Fibroblast of lung (primary cell): ENCODE data around the gene MLST8. TPM values are rescaled to one million over a fixed set of nuclear protein-coding genes. Genes with fewer than 3 reads are reported as not detected.

Experiments used
- DNase-seq, 2 donors: peaks; one replicate each; pipeline versions ENCODE4 v3.0.0 to v3.0.0-alpha.2; 2010; ENCODE audit warnings: low read depth in 2 of 2
- H2AFZ ChIP-seq: 2 replicates; pipeline ENCODE4 v1.5.1; 2012; ENCODE audit warnings: low read length, control low read depth, inconsistent platforms
- H3K27ac ChIP-seq: 2 replicates; pipeline ENCODE4 v1.5.1; 2011; ENCODE audit warnings: low read length, control low read depth; ENCODE audit not compliant: insufficient read depth
- H3K27me3 ChIP-seq: 2 replicates; pipeline ENCODE4 v1.5.1; 2011; ENCODE audit warnings: mild to moderate bottlenecking, low read length; ENCODE audit not compliant: control insufficient read depth, insufficient read depth
- H3K36me3 ChIP-seq: 2 replicates; pipeline ENCODE4 v1.5.1; 2011; ENCODE audit warnings: low read length; ENCODE audit not compliant: control insufficient read depth, insufficient read depth
- H3K4me1 ChIP-seq: 2 replicates; pipeline ENCODE4 v1.5.1; 2011; ENCODE audit warnings: low read length; ENCODE audit not compliant: control insufficient read depth, insufficient read depth; ENCODE audit errors: extremely low read depth
- H3K4me2 ChIP-seq: 2 replicates; pipeline ENCODE4 v1.5.1; 2011; ENCODE audit warnings: low read length, control low read depth; ENCODE audit not compliant: insufficient read depth; ENCODE audit errors: extremely low read depth
- H3K4me3 ChIP-seq, 4 experiments: fragments of 200-600 bp in 1 of 4; sonication (generic) in 1 of 4; replicated peaks in 1 of 4; 2 replicates each; pipeline ENCODE4 v1.5.1; 2011 to 2016; ENCODE audit warnings: low read length in 4 of 4, low read depth in 3 of 4, mild to moderate bottlenecking in 3 of 4, control low read depth in 2 of 4, inconsistent platforms in 1 of 4, mixed read lengths in 1 of 4; ENCODE audit not compliant: insufficient read depth in 1 of 4; ENCODE audit errors: control extremely low read depth in 1 of 4
- H3K79me2 ChIP-seq: 2 replicates; pipeline ENCODE4 v1.5.1; 2012; ENCODE audit warnings: mild to moderate bottlenecking, low read length, inconsistent platforms; ENCODE audit not compliant: control insufficient read depth, insufficient read depth
- H3K9ac ChIP-seq: 2 replicates; pipeline ENCODE4 v1.5.1; 2011; ENCODE audit warnings: mild to moderate bottlenecking, low read length, control low read depth; ENCODE audit not compliant: insufficient read depth
- H3K9me3 ChIP-seq: 2 replicates; pipeline ENCODE4 v1.5.1; 2012; ENCODE audit warnings: low read depth, low read length; ENCODE audit not compliant: control insufficient read depth, insufficient read depth
- H4K20me1 ChIP-seq: 2 replicates; pipeline ENCODE4 v1.5.1; 2011; ENCODE audit warnings: low read length; ENCODE audit not compliant: control insufficient read depth, insufficient read depth; ENCODE audit errors: extremely low read depth
- CTCF ChIP-seq, 2 donors: IDR thresholded peaks in 1 of 2; conservative IDR thresholded peaks in 1 of 2; 1 replicate in 1 of 2; 2 replicates in 1 of 2; pipeline ENCODE4 v1.5.1; 2011 to 2012; ENCODE audit warnings: low read length in 2 of 2, control low read depth in 1 of 2, inconsistent platforms in 1 of 2, low read depth in 1 of 2, mild to moderate bottlenecking in 1 of 2
- EZH2 ChIP-seq: IDR thresholded peaks from 2 replicates; pipeline ENCODE4 v1.5.1; 2012; ENCODE audit warnings: low read length, control low read depth, mild to moderate bottlenecking; ENCODE audit errors: missing control alignments
- polyA plus RNA-seq, 2 donors: library from polyadenylated mRNA; depleted of rRNA in 1 of 2; stranded (reverse) in 1 of 2; unstranded in 1 of 2; fragments of >200 nt; gene quantifications; 2 replicates each; pipeline ENCODE4 v1.2.1, GENCODE V29; 2011 to 2012; ENCODE audit warnings: missing spikeins in 1 of 2
- total RNA-seq: library from RNA; depleted of rRNA; stranded (reverse); fragments of >200 nt; gene quantifications from 2 replicates; pipeline ENCODE4 v1.2.1, GENCODE V29; 2014

MLST8 gene
- total and polyA plus RNA-seq, 2 donors (not counting 1 experiment from before 2014, with no cell fraction given) = 16.8 to 30.9 TPM

- peaks cover 23% of the 10 kb centered on the region for H3K36me3 ChIP-seq
- H3K79me2 ChIP-seq = peaks cover 18% of the 10 kb centered on the region
- no peak for DNase-seq
Measured at GRCh38 chr16:2252806-2253148, 47.5 kb downstream of the MLST8 start.

GRCh38 chr16:2253293-2253692 is 48.0 kb downstream of the MLST8 start:
- Histone ChIP-seq H3K9ac (no peak overlapping the region), H3K36me3 (peaks cover 24% of the 10 kb centered on the region)

More at GRCh38 chr16:2252806-2253148, 47.5 kb downstream of the MLST8 start:
- peaks cover 7% of the 10 kb centered on the region for H3K4me1 ChIP-seq
- TF ChIP-seq CTCF (conservative IDR thresholded peaks at IDR 0.05 in 1 of 2, IDR thresholded peaks at IDR 0.05 in 1 of 2; ENCODE audit: low read depth in 1 of 2, low read length in 2 of 2) = no peak
- TF ChIP-seq EZH2 = no peak
- no peak overlapping the region for H3K4me3 ChIP-seq
- H3K4me2 ChIP-seq = no peak overlapping the region
- H3K9ac ChIP-seq = no peak overlapping the region
- no peak overlapping the region for H2AFZ ChIP-seq
- H4K20me1 ChIP-seq = no peaks in the 10 kb centered on the region
- peak overlapping the region; percentile 72 for H3K27ac ChIP-seq
- no peaks in the 10 kb centered on the region for H3K9me3 ChIP-seq
- H3K27me3 ChIP-seq = no peaks in the 10 kb centered on the region

GRCh38 chr16:2256531-2257140 is 51.4 kb downstream of the MLST8 start:
- H3K4me1 ChIP-seq = peaks cover 7% of the 10 kb centered on the region
- peaks cover 30% of the 10 kb centered on the region for H3K36me3 ChIP-seq
- TF ChIP-seq EZH2 (no peak), CTCF (conservative IDR thresholded peaks at IDR 0.05 in 1 of 2, IDR thresholded peaks at IDR 0.05 in 1 of 2; ENCODE audit: low read depth in 1 of 2, low read length in 2 of 2) (no peak)
- no peak overlapping the region for H3K9ac ChIP-seq
- H4K20me1 ChIP-seq = no peaks in the 10 kb centered on the region
- no peak for DNase-seq
- H3K79me2 ChIP-seq = peaks cover 16% of the 10 kb centered on the region
- H3K4me3 ChIP-seq = no peak overlapping the region
- H3K27ac ChIP-seq = no peak overlapping the region
- H3K27me3 ChIP-seq = no peaks in the 10 kb centered on the region
- no peaks in the 10 kb centered on the region for H3K9me3 ChIP-seq
- no peak overlapping the region for H3K4me2 ChIP-seq
- H2AFZ ChIP-seq = no peak overlapping the region

More at GRCh38 chr16:2253293-2253692, 48.0 kb downstream of the MLST8 start:
- no peak for DNase-seq
- TF ChIP-seq CTCF (conservative IDR thresholded peaks at IDR 0.05 in 1 of 2, IDR thresholded peaks at IDR 0.05 in 1 of 2; ENCODE audit: low read depth in 1 of 2, low read length in 2 of 2) (no peak), EZH2 (no peak)
- no peak overlapping the region for H3K4me3 ChIP-seq
- no peak overlapping the region for H3K27ac ChIP-seq
- H3K79me2 ChIP-seq = peaks cover 20% of the 10 kb centered on the region
- no peak overlapping the region for H2AFZ ChIP-seq
- no peak overlapping the region for H3K4me2 ChIP-seq
- no peaks in the 10 kb centered on the region for H3K27me3 ChIP-seq
- H3K9me3 ChIP-seq = no peaks in the 10 kb centered on the region
- no peaks in the 10 kb centered on the region for H4K20me1 ChIP-seq
- peaks cover 7% of the 10 kb centered on the region for H3K4me1 ChIP-seq
